Naive B cell (primary cell): ENCODE data around the gene TCP11L1. TPM values are rescaled to one million over a fixed set of nuclear protein-coding genes. Genes with fewer than 3 reads are reported as not detected.
"Not testable (repeated sequence)": the region's sequence is repeated elsewhere in the genome, so short reads cannot be mapped to it uniquely, and the experiment has no call there.

Source experiments
- ATAC-seq, 2 donors: fragments of 150-1000 bp; cut with Tn5 transposase; 2 replicates each; pipeline ENCODE4 v1.10.0; 2021; ENCODE audit warnings: low read depth in 2 of 2, mild to moderate bottlenecking in 2 of 2, moderate library complexity in 2 of 2
- DNase-seq: peaks from one replicate; pipeline ENCODE4 v3.0.0; 2022
- H3K27ac Mint-ChIP-seq, 6 donors: one replicate each; pipeline ENCODE4 v1.8.0; 2020 to 2022; ENCODE audit warnings: mild to moderate bottlenecking in 6 of 6, mixed read lengths in 6 of 6, moderate library complexity in 5 of 6, inconsistent platforms in 2 of 6
- H3K27me3 Mint-ChIP-seq, 3 donors: one replicate each; pipeline ENCODE4 v1.8.0; 2021 to 2022; ENCODE audit warnings: mixed read lengths in 3 of 3, mild to moderate bottlenecking in 1 of 3
- H3K36me3 Mint-ChIP-seq, 2 donors: one replicate each; pipeline ENCODE4 v1.8.0; 2020 to 2022; ENCODE audit warnings: mixed read lengths in 2 of 2, inconsistent platforms in 1 of 2, mild to moderate bottlenecking in 1 of 2
- H3K4me1 Mint-ChIP-seq, 3 donors: one replicate each; pipeline ENCODE4 v1.8.0; 2020 to 2022; ENCODE audit warnings: mixed read lengths in 3 of 3, inconsistent platforms in 1 of 3, mild to moderate bottlenecking in 1 of 3, moderate library complexity in 1 of 3
- H3K4me3 Mint-ChIP-seq, 8 donors: one replicate each; pipeline ENCODE4 v1.8.0; 2020 to 2022; ENCODE audit warnings: mild to moderate bottlenecking in 8 of 8, mixed read lengths in 8 of 8, moderate library complexity in 8 of 8, inconsistent platforms in 2 of 8
- H3K9me3 Mint-ChIP-seq, 7 donors: one replicate each; pipeline ENCODE4 v1.8.0; 2020 to 2022; ENCODE audit warnings: mixed read lengths in 7 of 7, mild to moderate bottlenecking in 5 of 7, inconsistent platforms in 2 of 7, moderate library complexity in 1 of 7
- polyA plus RNA-seq, 6 donors: library from polyadenylated mRNA; unstranded; fragments of 300-500 nt; fragmentation: Illumina TruSeq; gene quantifications; one replicate each; pipeline ENCODE4 v1.2.3, GENCODE V29; 2021; ENCODE audit warnings: low read depth in 6 of 6

The TCP11L1 gene
- polyA plus RNA-seq, 6 donors from 2014 or later = 4.7 to 10.1 (median 8.5) TPM

DNA sequence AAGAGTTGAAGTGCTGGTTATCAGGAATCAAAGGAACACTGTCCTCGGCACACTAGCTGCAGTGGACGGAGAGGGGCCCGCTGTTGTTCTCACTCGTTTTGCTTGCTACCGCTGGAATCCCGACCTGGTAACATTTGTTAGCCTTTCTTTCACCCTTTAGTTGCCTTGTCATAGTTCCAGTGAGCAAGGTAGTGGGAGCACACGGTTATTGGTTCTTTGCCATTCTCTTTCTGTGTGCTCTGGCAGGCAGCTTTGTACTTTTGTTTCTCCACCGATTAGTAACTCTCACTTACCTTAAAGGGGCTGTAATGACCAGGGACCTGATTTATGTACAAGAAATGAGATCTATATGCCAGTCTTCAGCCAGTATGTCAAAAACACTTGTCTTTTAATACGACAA lies 21.9 kb upstream of the TCP11L1 start:
- DNase-seq (no peak), ATAC-seq (no peak)
- H3K4me3 Mint-ChIP-seq = peak overlapping the region in 1 of 8 donors; percentile 15
- H3K4me1 Mint-ChIP-seq = peaks cover 5 to 8% (median 5%) of the 10 kb centered on the region in 3 donors
- peaks cover 23 to 39% (median 30%) of the 10 kb centered on the region in 3 donors for H3K27me3 Mint-ChIP-seq
- no peak overlapping the region for H3K27ac Mint-ChIP-seq
- peaks cover 0 to 5% (median 0%) of the 10 kb centered on the region in 7 donors for H3K9me3 Mint-ChIP-seq
- peaks cover 0 to 4% of the 10 kb centered on the region in 2 donors for H3K36me3 Mint-ChIP-seq

DNA sequence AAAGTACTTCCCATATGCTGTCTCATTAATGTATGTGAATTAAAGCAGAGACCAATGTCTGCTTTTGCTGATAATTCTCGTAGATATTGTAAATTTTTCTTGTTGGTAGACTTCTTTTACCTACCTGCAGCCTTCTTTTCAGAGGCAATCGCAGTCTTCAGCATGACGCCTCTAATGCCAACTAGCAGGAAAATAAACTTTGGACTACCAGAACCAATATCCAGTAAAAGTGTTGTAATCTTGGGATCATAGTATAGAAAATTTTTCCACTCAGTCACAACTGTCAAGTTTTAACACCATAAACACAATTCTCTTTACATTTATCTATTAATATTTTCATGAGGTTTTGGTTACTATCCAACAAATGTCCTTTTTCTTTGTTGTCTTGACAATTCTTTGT lies 21.4 kb upstream of the TCP11L1 start:
- Mint-ChIP-seq H3K9me3 (peaks cover 0 to 5% (median 0%) of the 10 kb centered on the region in 7 donors), H3K4me3 (peak overlapping the region in 1 of 8 donors; percentile 15), H3K4me1 (peaks cover 5 to 8% (median 5%) of the 10 kb centered on the region in 3 donors), H3K27me3 (peaks cover 23 to 39% (median 30%) of the 10 kb centered on the region in 3 donors), H3K27ac (peak overlapping the region in 1 of 6 donors; percentile 5), H3K36me3 (peaks cover 0 to 4% of the 10 kb centered on the region in 2 donors)
- ATAC-seq (no peak), DNase-seq (no peak)

DNA sequence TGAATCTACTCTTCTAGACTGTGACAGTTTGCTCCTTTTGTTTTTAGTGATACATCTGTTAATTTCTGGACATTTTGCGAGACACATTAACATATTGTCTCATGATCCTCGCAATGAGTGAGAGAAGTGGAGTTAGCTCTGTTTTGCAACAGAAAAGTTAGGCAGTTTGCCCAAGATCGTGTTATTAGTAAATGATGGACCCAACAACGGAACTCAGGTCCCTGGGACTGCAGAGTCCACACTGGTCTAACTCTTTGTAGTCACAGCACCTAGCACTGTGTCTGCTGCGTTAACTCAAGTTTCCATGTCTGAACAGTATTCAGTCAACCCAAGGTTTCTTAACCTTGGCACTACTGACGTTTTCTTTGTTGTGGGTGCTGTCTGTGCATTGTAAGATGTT lies 20.5 kb upstream of the TCP11L1 start:
- H3K27ac Mint-ChIP-seq = no peak overlapping the region
- H3K36me3 Mint-ChIP-seq = peaks cover 0 to 4% of the 10 kb centered on the region in 2 donors
- H3K27me3 Mint-ChIP-seq = peaks cover 23 to 38% (median 30%) of the 10 kb centered on the region in 3 donors
- DNase-seq (no peak), ATAC-seq (no peak)
- peaks cover 5 to 8% (median 5%) of the 10 kb centered on the region in 3 donors for H3K4me1 Mint-ChIP-seq
- H3K4me3 Mint-ChIP-seq = no peak overlapping the region
- peaks cover 0 to 5% (median 0%) of the 10 kb centered on the region in 7 donors for H3K9me3 Mint-ChIP-seq

DNA sequence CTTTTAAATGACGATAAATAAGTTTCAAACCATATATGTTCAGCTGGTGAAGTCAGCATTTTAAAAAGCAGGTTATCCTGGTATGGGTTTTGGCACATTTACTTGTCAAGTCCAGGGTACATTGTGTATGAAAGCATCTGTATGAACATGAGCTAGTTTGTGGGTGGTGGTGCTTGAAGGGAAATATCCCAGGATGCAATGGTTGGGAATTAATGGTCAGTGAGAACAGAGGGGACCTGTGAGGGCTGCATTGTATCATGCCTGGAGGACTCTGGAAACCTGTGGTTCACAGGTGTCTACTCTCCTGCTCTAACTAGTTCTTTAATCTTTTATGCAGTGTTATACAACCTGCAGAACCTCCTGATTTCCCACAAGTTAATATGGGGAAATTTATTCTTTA lies 17.9 kb upstream of the TCP11L1 start:
- DNase-seq (no peak), ATAC-seq (no peak)
- Mint-ChIP-seq H3K36me3 (peaks cover 0 to 4% of the 10 kb centered on the region in 2 donors), H3K27ac (no peak overlapping the region), H3K4me3 (no peak overlapping the region), H3K27me3 (peaks cover 21 to 31% (median 30%) of the 10 kb centered on the region in 3 donors), H3K9me3 (no peaks in the 10 kb centered on the region), H3K4me1 (peaks cover under 1 to 1% (median under 1%) of the 10 kb centered on the region in 3 donors)

DNA sequence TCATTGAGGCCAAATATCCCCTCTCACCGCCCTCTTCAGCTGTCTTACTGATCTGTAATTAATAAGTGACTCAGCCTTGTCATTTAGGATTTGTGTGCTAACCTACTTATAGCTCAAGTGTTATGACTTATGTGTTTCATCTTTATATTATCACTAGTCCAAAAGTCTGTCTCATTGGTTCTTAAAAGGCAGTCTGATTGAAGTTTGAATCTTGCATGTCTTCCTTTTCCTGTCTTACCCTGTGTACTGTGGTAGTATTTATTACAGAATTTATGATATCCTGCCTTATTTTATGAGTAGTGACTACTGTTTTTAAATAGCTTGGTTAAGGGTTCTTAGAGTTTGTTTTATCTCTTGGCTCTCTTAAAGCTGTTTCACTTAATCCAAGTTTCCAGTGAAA lies 17.4 kb upstream of the TCP11L1 start:
- ATAC-seq (no peak), DNase-seq (no peak)
- Mint-ChIP-seq H3K36me3 (peaks cover 0 to 4% of the 10 kb centered on the region in 2 donors), H3K4me1 (no peaks in the 10 kb centered on the region), H3K9me3 (no peaks in the 10 kb centered on the region), H3K4me3 (no peak overlapping the region), H3K27me3 (peaks cover 19 to 30% (median 27%) of the 10 kb centered on the region in 3 donors), H3K27ac (no peak overlapping the region)

DNA sequence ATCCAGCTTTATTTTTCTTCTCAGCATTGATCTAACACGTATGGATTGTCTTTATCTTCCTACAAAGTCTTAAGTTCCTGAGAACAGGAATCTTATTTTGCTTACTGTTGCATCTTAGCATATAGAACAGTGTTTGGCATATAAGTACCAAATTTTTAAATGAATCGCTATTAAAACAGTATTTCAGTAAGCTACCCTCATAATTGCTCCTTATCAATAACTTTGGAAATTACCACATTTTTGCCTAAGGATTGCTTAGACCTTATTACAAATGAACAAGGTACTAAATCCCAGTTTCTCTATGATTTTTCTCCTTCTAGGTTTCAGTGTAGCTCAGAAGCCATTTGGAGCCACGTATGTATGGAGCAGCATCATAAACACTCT lies 14.0 kb upstream of the TCP11L1 start:
- Mint-ChIP-seq H3K9me3 (no peaks in the 10 kb centered on the region), H3K36me3 (no peaks in the 10 kb centered on the region), H3K4me3 (no peak overlapping the region), H3K4me1 (no peaks in the 10 kb centered on the region), H3K27me3 (peaks cover 0 to 10% (median 9%) of the 10 kb centered on the region in 3 donors), H3K27ac (no peak overlapping the region)
- no peak for DNase-seq
- ATAC-seq = no peak

DNA sequence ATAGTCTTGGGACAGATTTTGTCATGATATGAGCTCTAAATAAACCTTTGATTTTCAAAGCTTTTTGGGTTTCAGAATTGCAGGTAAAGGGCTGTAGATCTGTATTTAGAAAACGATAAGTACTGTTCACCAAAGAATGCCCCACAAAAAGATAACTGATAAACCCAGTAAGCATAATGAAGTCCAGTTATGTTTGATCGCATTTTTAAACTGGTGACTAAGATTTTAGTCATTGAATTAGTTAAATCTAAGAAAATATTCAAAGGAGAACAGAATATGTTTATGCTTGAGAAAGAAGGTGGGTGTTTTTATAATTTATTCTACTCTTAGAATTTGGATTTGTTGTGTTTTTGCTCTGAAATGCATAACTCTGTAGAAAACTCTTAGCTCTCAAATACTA lies 12.1 kb upstream of the TCP11L1 start:
- Mint-ChIP-seq H3K36me3 (no peaks in the 10 kb centered on the region), H3K27me3 (peaks cover 0 to 9% (median 6%) of the 10 kb centered on the region in 3 donors), H3K4me1 (no peaks in the 10 kb centered on the region), H3K27ac (no peak overlapping the region), H3K4me3 (no peak overlapping the region), H3K9me3 (no peaks in the 10 kb centered on the region)
- ATAC-seq (no peak), DNase-seq (no peak)

DNA sequence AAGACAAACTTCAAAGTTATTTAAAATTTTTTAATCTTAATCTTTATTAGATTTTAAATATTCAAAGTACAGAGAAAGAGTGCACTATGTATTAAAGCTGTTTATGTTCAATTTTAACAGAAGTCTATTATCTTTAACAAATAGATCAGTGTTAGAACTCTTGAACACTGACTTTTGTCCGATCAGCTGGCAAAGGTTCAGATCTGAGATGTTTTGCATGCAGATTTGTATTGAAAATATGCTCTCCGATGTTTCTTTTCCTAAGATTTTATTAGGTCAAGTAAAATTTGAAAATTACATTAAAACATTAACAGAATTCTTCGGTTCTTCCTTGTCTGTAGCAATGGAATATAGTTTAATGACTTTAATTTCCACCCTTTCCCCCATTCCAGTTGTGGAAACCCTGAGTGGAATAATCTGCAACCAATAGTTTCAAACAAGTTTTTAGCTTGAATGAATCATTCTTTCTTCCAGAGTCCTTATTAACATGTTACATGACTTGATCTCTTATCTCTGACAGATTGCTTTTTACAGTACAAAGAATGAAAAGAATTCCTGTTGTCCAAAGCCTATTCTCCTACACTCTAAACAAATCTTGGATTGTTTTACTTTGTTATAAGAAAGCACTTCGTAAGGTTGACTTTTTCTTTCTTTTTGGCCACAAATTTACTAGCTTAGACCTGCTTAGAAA lies 11.4 kb upstream of the TCP11L1 start:
- H3K27me3 Mint-ChIP-seq = peaks cover 0 to 9% (median 6%) of the 10 kb centered on the region in 3 donors
- no peak for ATAC-seq
- H3K4me3 Mint-ChIP-seq = no peak overlapping the region

DNA sequence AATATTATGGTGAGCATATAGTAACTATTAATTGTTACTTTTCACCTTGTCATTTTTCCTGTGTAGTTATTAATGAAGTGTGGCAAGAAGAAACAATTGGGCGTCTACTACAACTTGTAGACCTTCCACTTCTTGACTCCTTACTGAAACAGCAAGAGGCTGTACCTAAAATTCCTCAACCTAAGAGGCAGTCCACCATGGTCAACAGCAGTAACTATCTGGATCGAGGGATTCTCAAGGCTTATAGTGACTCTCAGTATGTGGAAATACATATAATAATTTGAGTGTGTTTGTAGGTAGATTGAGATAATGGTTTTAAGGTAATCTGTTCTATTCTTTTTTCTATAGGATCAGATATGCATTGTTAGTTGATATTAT lies 10.8 kb upstream of the TCP11L1 start:
- no peak for ATAC-seq
- Mint-ChIP-seq H3K36me3 (no peaks in the 10 kb centered on the region), H3K27me3 (peaks cover 0 to 9% (median 6%) of the 10 kb centered on the region in 3 donors), H3K4me1 (no peaks in the 10 kb centered on the region), H3K4me3 (no peak overlapping the region), H3K9me3 (no peaks in the 10 kb centered on the region), H3K27ac (no peak overlapping the region)
- DNase-seq = no peak

More for the DNA sequence above, 11.4 kb upstream of the TCP11L1 start:
- H3K4me1 Mint-ChIP-seq = no peaks in the 10 kb centered on the region
- no peaks in the 10 kb centered on the region for H3K36me3 Mint-ChIP-seq
- no peak for DNase-seq
- no peak overlapping the region for H3K27ac Mint-ChIP-seq
- H3K9me3 Mint-ChIP-seq = no peaks in the 10 kb centered on the region

DNA sequence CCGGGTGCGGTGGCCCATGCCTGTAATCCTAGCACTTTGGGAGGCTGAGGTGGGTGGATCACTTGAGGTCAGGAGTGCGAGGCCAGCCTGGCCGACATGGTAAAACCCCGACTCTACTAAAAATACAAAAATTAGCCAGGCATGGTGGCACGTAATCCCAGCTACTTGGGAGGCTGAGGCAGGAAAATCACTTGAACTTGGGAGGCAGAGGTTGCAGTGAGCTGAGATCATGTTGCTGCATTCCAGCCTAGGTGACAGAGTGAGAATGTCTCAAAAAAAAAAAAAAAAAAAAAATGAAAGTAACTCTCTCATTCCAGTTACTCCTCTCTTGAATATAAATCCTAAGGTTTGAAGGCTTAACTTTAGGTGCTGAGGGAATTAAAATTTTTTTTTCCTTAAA lies 10.2 kb upstream of the TCP11L1 start:
- not testable (repeated sequence) for H3K36me3 Mint-ChIP-seq, H3K9me3 Mint-ChIP-seq, H3K27ac Mint-ChIP-seq, ATAC-seq, H3K4me3 Mint-ChIP-seq, DNase-seq, H3K4me1 Mint-ChIP-seq
- H3K27me3 Mint-ChIP-seq = peaks cover 5 to 10% (median 9%) of the 10 kb centered on the region in 3 donors

DNA sequence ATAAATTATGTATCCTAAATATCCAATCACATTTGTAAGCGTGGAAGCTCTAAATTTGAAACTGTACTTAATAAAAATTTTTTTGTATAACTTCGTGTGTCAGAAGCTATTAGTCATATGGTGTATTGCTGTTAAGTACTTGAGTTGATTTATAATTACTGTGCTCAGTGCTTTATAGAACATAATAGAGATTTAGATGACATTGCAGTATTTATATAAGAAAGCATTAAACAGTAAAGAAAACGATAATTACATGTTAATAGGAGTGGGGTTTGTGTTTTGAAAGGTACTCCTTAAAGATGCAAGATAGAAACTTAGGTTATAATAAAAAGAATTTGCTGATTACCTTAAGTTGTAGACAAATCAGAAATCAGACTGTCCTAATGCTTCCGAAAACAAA lies 5.9 kb upstream of the TCP11L1 start:
- Mint-ChIP-seq H3K4me3 (peak overlapping the region in 1 of 8 donors; percentile 9), H3K36me3 (no peaks in the 10 kb centered on the region), H3K27me3 (peaks cover 8 to 14% (median 9%) of the 10 kb centered on the region in 3 donors), H3K9me3 (no peaks in the 10 kb centered on the region), H3K27ac (no peak overlapping the region), H3K4me1 (peaks cover 0 to 2% (median 0%) of the 10 kb centered on the region in 3 donors)
- no peak for DNase-seq
- ATAC-seq = no peak

DNA sequence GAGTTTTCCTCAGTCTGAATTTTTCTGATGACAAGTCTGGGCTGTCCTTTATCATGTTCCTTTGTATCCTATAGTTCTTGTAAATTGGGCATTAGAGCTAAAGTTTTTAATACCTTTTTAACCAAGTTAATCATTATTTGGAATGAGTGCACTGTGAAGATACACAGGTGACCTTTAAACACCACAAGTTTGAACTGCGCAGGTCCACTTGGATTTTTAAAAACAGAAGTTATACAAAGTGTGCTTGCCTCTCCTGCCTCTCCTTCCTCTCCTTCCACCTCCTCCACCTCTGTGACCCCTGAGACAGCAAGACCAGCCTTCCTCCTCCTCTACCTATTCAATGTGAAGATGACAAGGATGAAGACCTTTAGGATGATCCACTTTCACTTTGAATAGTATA lies 4.4 kb upstream of the TCP11L1 start:
- Mint-ChIP-seq H3K4me3 (peak overlapping the region in 1 of 8 donors; percentile 69), H3K27me3 (peaks cover 8 to 14% (median 9%) of the 10 kb centered on the region in 3 donors), H3K27ac (no peak overlapping the region), H3K9me3 (no peaks in the 10 kb centered on the region), H3K4me1 (peaks cover under 1 to 6% (median under 1%) of the 10 kb centered on the region in 3 donors), H3K36me3 (no peaks in the 10 kb centered on the region)
- DNase-seq = no peak
- no peak for ATAC-seq

DNA sequence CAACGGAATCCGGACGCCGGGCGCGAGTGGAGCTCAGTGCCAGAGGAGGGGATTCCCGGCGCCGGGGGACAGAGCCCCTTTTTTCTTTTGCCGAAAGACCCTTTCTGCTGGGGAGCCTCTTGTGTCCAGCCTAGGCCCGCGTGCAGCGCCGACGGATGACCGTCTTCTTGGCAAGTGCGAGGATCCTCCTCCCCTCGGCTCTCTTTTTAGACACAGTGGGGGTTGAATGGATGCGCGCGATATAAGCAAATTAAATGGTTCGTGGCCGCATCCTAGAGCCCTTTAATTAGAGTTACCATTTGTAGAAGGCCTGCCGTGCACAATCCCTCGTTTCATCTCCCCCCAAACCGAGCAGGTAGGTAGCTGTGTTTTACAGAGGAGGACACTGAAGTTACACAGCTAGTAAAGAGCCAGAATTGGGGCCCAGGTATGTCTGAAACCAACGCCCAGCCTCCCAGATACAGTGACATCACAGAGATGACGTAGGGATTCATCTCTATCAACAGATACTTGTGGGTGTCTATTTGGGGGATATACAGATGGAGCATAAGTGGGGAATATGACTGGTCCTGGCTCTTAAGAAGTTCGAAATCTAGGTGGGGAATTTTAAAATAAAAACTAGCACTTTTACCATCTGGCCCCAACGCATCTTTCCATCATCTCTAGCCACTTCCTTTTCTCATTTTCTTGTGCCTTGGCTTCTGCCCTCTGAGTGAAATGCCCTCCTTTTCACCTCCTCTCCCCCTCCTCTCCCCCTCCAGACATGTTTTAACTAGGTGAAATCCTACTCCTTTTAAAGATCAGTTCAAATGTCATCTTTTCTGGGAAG lies 875 bp downstream of the TCP11L1 start:
- peaks cover 12 to 18% (median 16%) of the 10 kb centered on the region in 3 donors for H3K4me1 Mint-ChIP-seq
- peak overlapping the region; percentile 85 to 95 (median 93) for H3K27ac Mint-ChIP-seq
- no peaks in the 10 kb centered on the region for H3K9me3 Mint-ChIP-seq
- H3K36me3 Mint-ChIP-seq = no peaks in the 10 kb centered on the region
- DNase-seq = peak; percentile 33
- ATAC-seq = peak; percentile 48 to 55
- H3K4me3 Mint-ChIP-seq = peak overlapping the region; percentile 90 to 99 (median 96)
- H3K27me3 Mint-ChIP-seq = peaks cover 0 to 5% (median 2%) of the 10 kb centered on the region in 3 donors
